ENCODE data around the gene HBS1L.

Gene HBS1L

DNA sequence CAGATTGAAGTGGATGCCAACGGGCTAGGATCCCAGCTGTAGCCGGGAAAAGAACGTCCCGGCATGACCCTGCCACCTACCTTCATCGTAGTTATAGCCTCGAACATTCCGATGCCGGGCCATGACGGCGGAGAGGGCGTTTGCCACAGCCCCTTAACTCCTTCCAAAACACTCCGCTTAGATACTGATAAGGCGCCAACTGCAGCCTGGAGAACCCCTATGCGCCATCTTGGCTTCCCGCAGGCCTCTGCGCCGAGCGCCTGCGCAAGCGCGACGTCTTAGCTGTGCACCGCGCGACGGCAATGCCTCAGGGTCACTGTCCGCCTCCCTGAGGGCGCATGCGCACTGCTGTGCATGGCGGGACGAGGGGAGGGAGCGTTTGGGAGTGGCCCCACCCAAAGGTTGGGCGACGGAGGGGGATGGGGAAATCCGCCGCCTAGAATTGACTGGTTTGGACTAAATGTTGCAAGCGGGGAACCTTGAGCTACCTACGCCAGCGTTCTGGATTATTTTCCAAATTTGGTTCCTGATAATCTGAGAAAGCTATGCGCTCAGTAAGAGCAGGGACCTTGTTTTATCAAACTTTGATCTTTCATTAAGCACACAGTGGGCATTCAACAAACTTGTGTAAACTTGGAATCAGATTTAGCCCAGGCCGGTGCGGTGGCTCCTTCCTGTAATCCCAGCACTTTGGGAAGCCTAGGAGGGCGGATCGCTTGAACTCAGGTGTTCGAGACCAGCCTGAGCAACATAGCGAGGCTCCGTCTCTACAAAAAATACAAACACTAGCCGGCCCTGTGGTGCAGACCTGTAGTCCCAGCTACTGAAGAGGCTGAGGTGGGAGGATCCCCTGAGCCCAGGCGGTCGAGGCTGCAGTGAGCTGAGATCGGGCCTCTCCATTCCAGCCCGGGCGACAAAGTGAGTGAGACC lies at the start of gene HBS1L:
Gene HBS1L (minus strand): TSS at position 254 of the 930 bp plus-strand sequence. CDS start 131 bp downstream, at position 123.
- FAIRE-seq = peak; percentile 97
- DNase-seq (ENCODE audit: insufficient read length, low spot score) = peak; percentile 98

DNA sequence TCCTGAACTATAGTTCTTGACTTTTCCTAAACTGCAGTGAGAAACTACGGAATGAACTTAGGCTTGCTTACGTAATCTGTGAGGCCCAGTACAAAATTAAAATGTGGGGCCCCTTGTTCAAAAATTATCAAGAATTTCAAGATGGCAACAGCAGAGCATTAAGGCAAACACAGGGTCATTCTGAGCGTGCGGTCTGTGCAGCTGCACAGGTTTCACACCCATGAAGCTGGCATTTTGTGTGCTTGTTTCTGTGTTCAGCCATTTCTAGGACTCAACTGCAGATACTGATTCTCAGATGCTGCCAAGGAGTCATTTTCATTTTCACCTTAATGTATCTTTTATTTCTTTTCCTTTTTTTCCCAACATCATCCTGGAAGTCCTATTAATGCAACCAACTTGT lies 49.6 kb upstream of the HBS1L start:
- FAIRE-seq = no peak
- DNase-seq (ENCODE audit: insufficient read length, low spot score) = no peak

- no peak for FAIRE-seq
- DNase-seq (ENCODE audit: insufficient read length, low spot score) = no peak
These were observed 47.6 kb upstream of the HBS1L start for GRCh38 chr6:135102191-135102590.

DNA sequence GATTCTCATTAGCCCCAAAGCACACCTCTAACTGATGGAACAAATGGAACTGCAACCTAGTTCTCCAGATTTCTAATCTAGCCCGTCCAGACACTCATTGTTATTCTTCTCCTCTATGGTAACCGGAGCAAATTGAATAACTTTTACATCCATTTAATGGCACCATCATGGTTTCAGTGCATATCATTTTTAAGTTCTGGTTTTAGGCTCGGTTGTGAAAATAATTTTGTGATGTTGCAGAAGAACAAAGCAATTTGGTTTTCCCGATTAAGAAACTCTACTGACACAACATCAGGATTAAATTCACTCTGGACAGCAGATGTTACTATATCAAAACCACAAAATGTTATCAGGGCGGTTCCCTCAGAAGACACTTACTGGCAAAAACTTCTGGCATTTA lies 42.5 kb upstream of the HBS1L start:
- no peak for DNase-seq (ENCODE audit: insufficient read length, low spot score)
- no peak for FAIRE-seq

DNA sequence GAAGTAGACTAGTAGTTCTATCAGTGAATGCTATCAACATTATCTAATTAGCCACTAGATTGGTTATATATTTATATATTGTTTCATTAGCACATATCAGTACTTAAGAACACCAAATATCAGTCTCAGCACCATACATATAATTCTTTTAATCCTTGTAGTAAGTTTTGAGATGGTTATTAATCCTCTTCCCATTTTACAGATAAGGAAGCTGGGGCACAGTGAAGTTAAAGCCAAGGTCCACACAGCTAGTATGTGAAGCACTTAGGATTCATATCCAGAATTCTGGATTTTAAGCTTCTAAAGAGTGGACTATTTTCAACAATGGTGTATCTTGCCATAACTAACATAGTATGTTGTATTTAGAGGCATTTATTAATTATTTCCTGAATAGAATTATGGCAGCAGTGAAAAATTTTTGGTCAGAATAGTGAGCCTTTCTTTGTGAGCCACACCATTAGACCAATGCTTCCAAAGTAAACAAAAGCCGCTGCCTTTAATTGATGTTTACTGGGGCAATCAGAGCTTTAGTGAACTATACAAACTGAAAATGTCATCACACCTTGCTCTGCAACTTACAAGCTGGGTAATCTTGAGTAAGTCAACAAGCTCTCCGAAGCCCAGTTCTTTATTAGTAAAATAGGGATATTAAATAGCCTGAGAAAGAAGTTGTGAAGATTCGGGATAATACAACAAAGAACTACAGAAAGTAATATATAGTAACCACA lies 41.9 kb upstream of the HBS1L start:
- FAIRE-seq = no peak
- DNase-seq (ENCODE audit: insufficient read length, low spot score) = no peak

DNA sequence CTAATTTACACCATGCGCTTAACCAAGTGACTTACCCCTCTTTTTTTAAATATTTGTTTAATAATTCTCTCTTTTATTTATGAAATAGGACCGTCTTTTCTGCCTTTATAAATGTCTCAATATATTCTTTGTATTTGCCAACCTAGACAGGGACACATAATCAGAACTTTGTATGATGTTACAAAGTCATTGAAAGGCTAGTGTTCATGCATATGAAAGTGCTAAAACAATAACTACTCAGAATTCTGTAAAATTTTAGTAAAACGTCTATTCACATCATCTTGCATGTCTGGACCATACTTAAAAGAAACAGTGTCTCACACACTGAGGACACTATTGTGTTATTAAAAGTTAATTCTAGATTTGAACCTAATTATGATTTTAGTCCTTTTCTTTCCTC lies 41.1 kb upstream of the HBS1L start:
- FAIRE-seq (no peak), DNase-seq (ENCODE audit: insufficient read length, low spot score) (no peak)

- DNase-seq (ENCODE audit: insufficient read length, low spot score) = no peak
- no peak for FAIRE-seq
These were observed 39.8 kb upstream of the HBS1L start for GRCh38 chr6:135094403-135094821.

- no peak for FAIRE-seq
- no peak for DNase-seq (ENCODE audit: insufficient read length, low spot score)
These were observed 39.0 kb upstream of the HBS1L start for GRCh38 chr6:135093578-135093977.

DNA sequence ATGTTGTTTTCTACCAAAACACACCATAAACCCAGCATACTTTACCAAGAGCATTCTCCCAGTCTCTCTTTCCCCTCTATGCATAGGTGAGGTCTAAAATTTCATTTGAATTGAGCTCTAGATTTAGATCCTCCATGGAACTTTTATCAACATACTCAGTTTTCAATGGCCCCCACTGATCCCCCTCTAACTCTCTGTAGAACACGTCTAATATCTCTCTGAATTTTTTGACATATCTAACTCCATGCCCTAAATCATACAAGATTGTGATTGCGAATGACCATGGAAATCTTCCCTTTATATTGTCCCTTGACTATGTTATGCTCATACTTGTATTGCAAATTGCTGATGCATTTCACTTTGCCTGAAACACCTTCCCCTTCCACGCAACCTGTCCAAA lies 38.1 kb upstream of the HBS1L start:
- DNase-seq (ENCODE audit: insufficient read length, low spot score) = no peak
- FAIRE-seq = no peak

DNA sequence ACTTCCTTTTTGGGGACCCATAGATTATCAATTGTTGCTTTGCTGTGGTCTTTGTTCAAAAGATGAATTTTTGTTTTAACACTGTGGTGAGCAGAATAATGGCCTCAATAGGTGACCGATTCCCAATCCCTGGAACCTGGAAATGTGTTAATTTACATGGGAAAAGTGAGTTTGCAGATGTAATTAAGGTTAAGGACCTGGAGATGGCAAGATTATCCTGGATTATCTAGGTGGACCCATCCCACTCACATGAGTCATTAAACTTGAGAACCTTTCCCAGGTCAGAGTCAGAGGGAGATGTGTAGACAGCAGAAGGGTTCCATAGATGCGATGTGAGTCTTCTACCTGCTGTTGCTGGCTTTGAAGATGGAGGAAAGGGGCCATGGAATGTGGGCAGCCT lies 36.2 kb upstream of the HBS1L start:
- DNase-seq (ENCODE audit: insufficient read length, low spot score) (no peak), FAIRE-seq (no peak)

DNA sequence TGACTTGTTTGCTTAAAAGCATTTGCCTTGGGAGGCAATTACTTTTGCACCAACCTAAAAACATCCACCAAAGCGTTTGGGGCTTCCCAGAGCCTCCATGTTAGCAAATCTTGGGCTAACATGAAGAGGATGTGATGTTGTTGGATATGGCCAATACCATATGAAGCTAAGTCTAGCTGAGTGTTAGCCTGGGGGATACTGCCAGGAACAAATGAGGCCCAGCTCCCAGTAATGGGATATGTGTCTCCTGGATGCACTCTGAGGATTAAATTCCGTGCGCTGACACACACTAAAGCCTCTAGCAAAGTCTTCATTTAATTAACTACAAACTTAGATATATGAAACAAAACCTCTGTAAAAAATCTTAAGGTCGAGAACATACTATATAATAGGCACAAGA lies 35.3 kb upstream of the HBS1L start:
- DNase-seq (ENCODE audit: insufficient read length, low spot score) (no peak), FAIRE-seq (no peak)

- FAIRE-seq (no peak), DNase-seq (ENCODE audit: insufficient read length, low spot score) (peak; percentile 13)
These were observed 34.5 kb upstream of the HBS1L start for GRCh38 chr6:135088818-135089809.

- FAIRE-seq (no peak), DNase-seq (ENCODE audit: insufficient read length, low spot score) (no peak)
These were observed 33.7 kb upstream of the HBS1L start for GRCh38 chr6:135088281-135088680.

DNA sequence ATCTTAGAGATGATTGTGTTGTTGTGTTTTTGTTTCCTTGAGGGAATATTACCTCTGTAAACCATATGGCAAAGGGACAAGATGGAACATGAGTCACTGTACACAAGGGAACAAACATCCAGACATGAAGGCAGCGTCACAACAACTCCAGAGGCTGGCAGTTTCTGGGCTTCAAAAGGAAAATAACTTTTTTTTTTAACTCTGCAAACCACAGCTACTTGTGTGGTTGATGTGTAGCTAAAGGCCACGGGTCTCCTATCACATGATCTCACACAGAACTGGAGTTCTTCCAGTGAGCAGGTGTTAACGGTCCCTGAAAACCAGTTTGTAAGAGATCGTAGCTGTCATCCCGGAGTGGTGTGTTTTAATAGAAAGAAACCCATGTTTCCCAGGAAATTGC lies 33.2 kb upstream of the HBS1L start:
- DNase-seq (ENCODE audit: insufficient read length, low spot score) (no peak), FAIRE-seq (no peak)

DNA sequence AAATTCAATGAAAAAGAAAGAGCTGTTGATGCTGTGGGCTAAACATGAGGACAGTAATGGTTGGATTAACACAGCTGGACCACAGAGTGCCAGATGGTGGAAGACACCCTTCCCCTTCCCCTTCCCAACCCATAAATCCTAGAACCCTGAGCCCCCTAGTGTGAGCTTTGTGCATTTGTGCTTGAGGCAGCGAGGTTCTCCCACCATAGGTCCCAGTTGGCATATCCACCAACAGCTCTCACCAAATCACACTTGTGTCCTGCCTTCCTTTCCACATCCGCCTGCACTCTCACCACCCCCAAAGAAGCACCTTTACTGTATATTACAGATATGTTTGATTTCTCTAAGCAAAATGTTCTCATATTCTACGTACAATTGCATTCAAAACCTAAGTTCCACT lies 32.8 kb upstream of the HBS1L start:
- FAIRE-seq (no peak), DNase-seq (ENCODE audit: insufficient read length, low spot score) (no peak)

DNA sequence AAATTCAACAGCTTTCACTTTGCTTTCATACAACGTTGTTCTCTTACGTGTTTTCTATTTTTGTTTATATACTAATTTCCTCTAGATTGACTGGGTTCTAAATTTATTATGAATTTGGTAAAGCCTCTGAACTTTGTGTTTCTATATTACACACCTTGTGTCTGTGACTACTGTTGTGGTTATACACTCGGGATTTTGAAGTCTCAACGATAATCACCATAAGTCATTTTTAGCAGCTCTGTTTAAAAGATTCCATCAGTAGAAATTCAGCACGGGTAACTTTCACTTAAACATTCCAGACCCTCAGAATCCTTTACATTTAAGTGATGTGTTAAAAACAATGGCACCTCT lies 31.8 kb upstream of the HBS1L start:
- DNase-seq (ENCODE audit: insufficient read length, low spot score) (no peak), FAIRE-seq (no peak)

GRCh38 chr6:135085700-135086413 lies 31.2 kb upstream of the HBS1L start:
- no peak for DNase-seq (ENCODE audit: insufficient read length, low spot score)
- FAIRE-seq = no peak

- DNase-seq (ENCODE audit: insufficient read length, low spot score) (no peak), FAIRE-seq (no peak)
These were observed 30.3 kb upstream of the HBS1L start for GRCh38 chr6:135084916-135085269.

DNA sequence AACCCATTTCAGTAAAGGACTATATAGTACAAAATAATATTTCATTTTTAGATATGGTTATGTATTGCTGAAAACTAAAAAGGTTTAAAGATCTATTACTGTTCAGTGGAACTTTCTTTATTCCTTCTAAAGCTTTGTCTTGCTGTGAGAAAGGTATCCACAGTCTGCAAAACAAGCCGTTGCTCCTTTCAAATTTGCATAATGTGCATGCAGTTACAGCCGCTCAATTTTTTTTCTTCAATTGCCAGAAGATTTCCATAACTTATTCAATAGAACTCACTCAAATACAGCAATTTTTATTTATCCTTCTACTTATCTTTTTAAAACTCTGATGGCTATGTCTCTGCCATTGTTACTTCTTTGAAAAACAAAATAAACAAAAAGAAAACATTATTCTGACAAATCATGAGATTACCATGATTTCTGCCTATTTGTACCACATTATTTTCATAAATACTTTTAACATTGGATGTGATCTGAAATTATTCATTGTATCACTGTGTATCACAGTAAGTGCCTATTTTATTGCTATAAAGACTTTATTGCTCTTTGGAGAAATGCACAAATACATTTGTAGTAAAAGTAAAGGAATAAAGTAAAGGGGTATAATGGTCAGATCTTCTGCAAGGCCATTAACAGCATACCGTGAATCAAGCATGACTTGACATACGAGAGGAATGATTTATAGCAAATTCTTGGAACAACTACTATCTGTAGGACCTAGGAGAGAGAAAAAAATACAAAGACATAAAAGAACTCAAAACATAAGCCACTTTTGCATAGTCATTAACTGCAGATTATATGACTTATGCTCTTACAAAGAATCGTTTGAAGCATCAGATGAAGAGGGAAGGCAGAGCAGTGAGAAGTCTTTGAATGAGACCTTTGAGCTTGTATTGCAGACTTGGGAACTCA lies 29.6 kb upstream of the HBS1L start:
- DNase-seq (ENCODE audit: insufficient read length, low spot score) (no peak), FAIRE-seq (no peak)
